Activated T-cell treated with anti-CD3 and anti-CD28 coated beads, Interleukin-2, amount 50 U/mL, for 72 hours (primary cell): Measurements from ENCODE around the gene DENND5B. TPM values are rescaled to one million over a fixed set of nuclear protein-coding genes. Genes with fewer than 3 reads are reported as not detected.

Experiments used
- total RNA-seq, 2 donors: library from RNA; stranded (reverse); gene quantifications; one replicate each; pipeline ENCODE4 v1.2.3, GENCODE V29; 2022

Gene DENND5B
- total RNA-seq, 2 donors from 2014 or later: 0.76 to 0.77 TPM

Other genes with a start within 250 kb of the DENND5B start
- 1 to 10 TPM; 1.3 to 2.0 TPM for gene ETFBKMT, start 68.6 kb upstream of the DENND5B start, total RNA-seq
- 1 to 10 TPM; 4.2 to 4.5 TPM for gene AMN1, start 137.9 kb upstream of the DENND5B start, total RNA-seq